H1 (cell line): Measurements from ENCODE around the gene PRKCA.

Source experiments
- ATF3 ChIP-seq: IDR thresholded peaks from 2 replicates; pipeline ENCODE4 v1.6.1; 2011; ENCODE audit warnings: low read depth, mild to moderate bottlenecking, low read length; ENCODE audit not compliant: insufficient read depth
- CEBPB ChIP-seq: IDR thresholded peaks from 2 replicates; pipeline ENCODE4 v1.6.1; 2012; ENCODE audit warnings: low read depth, low read length
- CTCF ChIP-seq, 3 experiments: IDR thresholded peaks; 1 replicate in 2 of 3; 2 replicates in 1 of 3; pipeline versions ENCODE4 v1.5.1 to v1.6.1; 2011; ENCODE audit warnings: low read length in 3 of 3, mild to moderate bottlenecking in 3 of 3, inconsistent platforms in 2 of 3, low read depth in 1 of 3, moderate library complexity in 1 of 3; ENCODE audit not compliant: insufficient read depth in 1 of 3; ENCODE audit errors: control extremely low read depth in 1 of 3
- JUND ChIP-seq: IDR thresholded peaks from 2 replicates; pipeline ENCODE4 v1.6.1; 2011; ENCODE audit warnings: mild to moderate bottlenecking, improper control_type of control experiment, low read length
- POLR2A ChIP-seq, 2 experiments: IDR thresholded peaks; 1 replicate in 1 of 2; 2 replicates in 1 of 2; pipeline ENCODE4 v1.6.1; 2011; ENCODE audit warnings: low read depth in 2 of 2, low read length in 2 of 2, mild to moderate bottlenecking in 2 of 2; ENCODE audit errors: control extremely low read depth in 1 of 2
- POLR2AphosphoS5 ChIP-seq: IDR thresholded peaks from 2 replicates; pipeline ENCODE4 v1.6.1; 2011; ENCODE audit warnings: low read depth, low read length

DNA sequence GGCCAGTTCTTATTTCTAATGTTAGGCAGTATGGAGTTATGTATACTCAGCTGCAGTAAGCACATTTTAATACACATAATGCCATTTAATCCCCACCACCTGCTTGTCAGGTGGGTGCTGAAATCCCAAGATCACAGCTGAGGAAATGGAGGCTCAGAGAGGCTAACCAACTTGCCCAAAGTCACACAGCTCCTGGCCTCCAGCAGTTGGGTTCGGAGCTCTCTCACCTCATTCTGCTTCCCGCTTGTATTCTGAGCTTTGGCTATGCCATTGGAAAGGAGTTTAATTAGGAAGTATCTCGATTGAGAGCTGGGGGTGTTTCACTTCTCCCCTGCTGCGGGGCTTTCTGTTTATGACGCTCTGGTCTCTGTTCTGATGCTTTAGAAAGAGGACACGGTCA, 459.9 kb downstream of the PRKCA start:
- TF ChIP-seq POLR2A (IDR thresholded peaks at IDR 0.05; ENCODE audit: control extremely low read depth in 1 of 2, low read depth in 2 of 2, low read length in 2 of 2): no peak
- TF ChIP-seq CEBPB: no peak
- no peak for TF ChIP-seq POLR2AphosphoS5
- TF ChIP-seq ATF3: no peak
- TF ChIP-seq JUND: no peak
- no peak for TF ChIP-seq CTCF (IDR thresholded peaks at IDR 0.05; ENCODE audit: control extremely low read depth in 1 of 3, insufficient read depth in 1 of 3, low read depth in 1 of 3, low read length in 3 of 3)
